Activated CD4-positive, alpha-beta T cell treated with anti-CD3 and anti-CD28 coated beads for 36 hours (primary cell): Measurements from ENCODE around the gene STAG1. TPM values are rescaled to one million over a fixed set of nuclear protein-coding genes. Genes with fewer than 3 reads are reported as not detected.
"Not testable (repeated sequence)": the region's sequence is repeated elsewhere in the genome, so short reads cannot be mapped to it uniquely, and the experiment has no call there.

Experiments used
- ATAC-seq: fragments of 200-7000 bp; cut with Tn5 transposase; one replicate; pipeline ENCODE4 v1.10.0; 2021; ENCODE audit warnings: mild to moderate bottlenecking, moderate library complexity
- CTCF ChIA-PET: fragments of 350-600 bp; sonication (Branson Sonifier 250); formaldehyde crosslinking; loops from one replicate; lab custom pipeline; 2021; ENCODE audit warnings: antibody characterized with exemption; lab: Charles Lee
- POLR2A ChIA-PET: fragments of 350-600 bp; sonication (Branson Sonifier 250); formaldehyde crosslinking; loops from one replicate; lab custom pipeline; 2021; ENCODE audit warnings: antibody characterized with exemption, inconsistent platforms; lab: Charles Lee
- DNase-seq: peaks from one replicate; pipeline ENCODE4 v3.0.0-alpha.2; 2020
- H3K27ac Mint-ChIP-seq: one replicate; pipeline ENCODE4 v1.8.0; 2021; ENCODE audit warnings: mixed read lengths
- H3K27me3 Mint-ChIP-seq: one replicate; pipeline ENCODE4 v1.8.0; 2021; ENCODE audit warnings: mixed read lengths
- H3K36me3 Mint-ChIP-seq: one replicate; pipeline ENCODE4 v1.8.0; 2021; ENCODE audit warnings: low read depth, mixed read lengths
- H3K4me1 Mint-ChIP-seq: one replicate; pipeline ENCODE4 v1.8.0; 2021; ENCODE audit warnings: mixed read lengths
- H3K4me3 Mint-ChIP-seq: one replicate; pipeline ENCODE4 v1.8.0; 2021; ENCODE audit warnings: mild to moderate bottlenecking, moderate library complexity, mixed read lengths
- H3K9me3 Mint-ChIP-seq: one replicate; pipeline ENCODE4 v1.8.0; 2021; ENCODE audit warnings: low read depth, mixed read lengths
- intact Hi-C, 2 experiments: fragments of 100-400 bp; cut with DNase I in 1 of 2; cut with micrococcal nuclease in 1 of 2; formaldehyde crosslinking; loops; one replicate each; pipeline versions ENCODE4 v1.14.2 to v1.15.1; 2022 to 2024; cut with DNase I, micrococcal nuclease
- total RNA-seq, 2 experiments: library from RNA; stranded (reverse); gene quantifications; one replicate each; pipeline ENCODE4 v1.2.3, GENCODE V29; 2021

The STAG1 gene
- 10 to 100 TPM; 27.1 to 36.0 TPM for total RNA-seq

GRCh38 chr3:136752172-136752421 is at the start of gene STAG1:
TSS of gene STAG1 (minus strand) at chr3:136752378. CDS start at chr3:136630898, 121,480 bp downstream.
- Mint-ChIP-seq H3K4me1 (peaks cover 39% of the 10 kb centered on the region), H3K27me3 (no peaks in the 10 kb centered on the region), H3K9me3 (no peaks in the 10 kb centered on the region), H3K36me3 (peaks cover 2% of the 10 kb centered on the region), H3K27ac (peak within 1 kb of the TSS; percentile 98), H3K4me3 (peak within 1 kb of the TSS; percentile 86)
- ATAC-seq = no peak
- DNase-seq = no peak
- ChIA-PET POLR2A (interaction anchor here (0.6 to 2.2 kb wide), 16 partner anchors 8 to 1422 kb away, joined by 3 to 46 read pairs (median 4); partner anchors contain the start of genes MSL2, NCK1, PCCB and SLC35G2), CTCF (interaction anchor here (0.6 to 3.7 kb wide), 29 partner anchors 8 to 677 kb away, joined by 3 to 45 read pairs (median 4); partner anchors contain the start of genes MSL2, NCK1 and PCCB)
- intact Hi-C loops = loop anchor here (1.0 to 5.0 kb wide), 16 partner anchors 66 to 1435 kb away; partner anchors contain the start of genes NCK1 (in 2 of the 2), PCCB (in 2 of the 2), ARMC8 (in 1 of the 2) and MSL2 (in 1 of the 2)

GRCh38 chr3:136801146-136801545 is 49.0 kb upstream of the STAG1 start:
- intact Hi-C loops, ATAC-seq, H3K27ac Mint-ChIP-seq, H3K4me1 Mint-ChIP-seq, H3K4me3 Mint-ChIP-seq, DNase-seq, H3K9me3 Mint-ChIP-seq, CTCF ChIA-PET, H3K27me3 Mint-ChIP-seq, H3K36me3 Mint-ChIP-seq: not testable (repeated sequence)
- POLR2A ChIA-PET = interaction anchor here (0.7 kb wide), 1 partner anchor 48 kb away, joined by 5 read pairs; no protein-coding TSS in a partner anchor

- no peak for ATAC-seq
- Mint-ChIP-seq H3K27ac (no peak overlapping the region), H3K27me3 (peaks cover 7% of the 10 kb centered on the region), H3K4me3 (no peak overlapping the region), H3K36me3 (no peaks in the 10 kb centered on the region), H3K4me1 (no peaks in the 10 kb centered on the region), H3K9me3 (no peaks in the 10 kb centered on the region)
- ChIA-PET CTCF (no interaction called here), POLR2A (no interaction called here)
- no peak for DNase-seq
- intact Hi-C loops = no loop called here
Measured at GRCh38 chr3:136792556-136793330, 40.6 kb upstream of the STAG1 start.

- DNase-seq (no peak), ATAC-seq (no peak)
- Mint-ChIP-seq H3K4me3 (no peak overlapping the region), H3K27ac (peak overlapping the region; percentile 0), H3K4me1 (peaks cover 14% of the 10 kb centered on the region), H3K36me3 (no peaks in the 10 kb centered on the region), H3K9me3 (no peaks in the 10 kb centered on the region), H3K27me3 (peaks cover 7% of the 10 kb centered on the region)
- ChIA-PET POLR2A (no interaction called here), CTCF (interaction anchor here (0.6 to 1.3 kb wide), 3 partner anchors 200 to 712 kb away, joined by 3 to 4 read pairs (median 3); no protein-coding TSS in a partner anchor)
- intact Hi-C loops = no loop called here
Measured at GRCh38 chr3:136790786-136791185, 38.6 kb upstream of the STAG1 start.

GRCh38 chr3:136789976-136790375 is 37.8 kb upstream of the STAG1 start:
- H3K36me3 Mint-ChIP-seq = no peaks in the 10 kb centered on the region
- intact Hi-C loops = no loop called here
- peaks cover 7% of the 10 kb centered on the region for H3K27me3 Mint-ChIP-seq
- ChIA-PET CTCF (interaction anchor here (1.3 kb wide), 1 partner anchor 224 kb away, joined by 3 read pairs; no protein-coding TSS in a partner anchor), POLR2A (no interaction called here)
- DNase-seq (no peak), ATAC-seq (no peak)
- no peaks in the 10 kb centered on the region for H3K9me3 Mint-ChIP-seq
- no peak overlapping the region for H3K4me3 Mint-ChIP-seq
- peaks cover 14% of the 10 kb centered on the region for H3K4me1 Mint-ChIP-seq
- H3K27ac Mint-ChIP-seq = no peak overlapping the region

GRCh38 chr3:136788154-136788553 is 36.0 kb upstream of the STAG1 start:
- intact Hi-C loops = no loop called here
- Mint-ChIP-seq H3K9me3 (no peaks in the 10 kb centered on the region), H3K4me1 (peaks cover 14% of the 10 kb centered on the region), H3K27ac (no peak overlapping the region), H3K36me3 (no peaks in the 10 kb centered on the region), H3K27me3 (peaks cover 4% of the 10 kb centered on the region), H3K4me3 (no peak overlapping the region)
- CTCF ChIA-PET = no interaction called here
- DNase-seq (no peak), ATAC-seq (no peak)
- POLR2A ChIA-PET = interaction anchor here (0.6 kb wide), 1 partner anchor 107 kb away, joined by 3 read pairs; no protein-coding TSS in a partner anchor

GRCh38 chr3:136787349-136787748 is 35.2 kb upstream of the STAG1 start:
- peaks cover 1% of the 10 kb centered on the region for H3K27me3 Mint-ChIP-seq
- ATAC-seq (peak; percentile 93), DNase-seq (peak; percentile 42)
- CTCF ChIA-PET = interaction anchor here (1.4 kb wide), 1 partner anchor 227 kb away, joined by 7 read pairs; no protein-coding TSS in a partner anchor
- H3K4me3 Mint-ChIP-seq = no peak overlapping the region
- no peaks in the 10 kb centered on the region for H3K9me3 Mint-ChIP-seq
- peak overlapping the region; percentile 44 for H3K27ac Mint-ChIP-seq
- peaks cover 14% of the 10 kb centered on the region for H3K4me1 Mint-ChIP-seq
- POLR2A ChIA-PET = no interaction called here
- no peaks in the 10 kb centered on the region for H3K36me3 Mint-ChIP-seq
- intact Hi-C loops = no loop called here

- CTCF ChIA-PET = interaction anchor here (0.7 kb wide), 1 partner anchor 248 kb away, joined by 3 read pairs; no protein-coding TSS in a partner anchor
- no peaks in the 10 kb centered on the region for H3K36me3 Mint-ChIP-seq
- peaks cover 14% of the 10 kb centered on the region for H3K4me1 Mint-ChIP-seq
- no peak overlapping the region for H3K27ac Mint-ChIP-seq
- H3K9me3 Mint-ChIP-seq = no peaks in the 10 kb centered on the region
- no peak for DNase-seq
- ATAC-seq = no peak
- H3K4me3 Mint-ChIP-seq = no peak overlapping the region
- no peaks in the 10 kb centered on the region for H3K27me3 Mint-ChIP-seq
- POLR2A ChIA-PET = no interaction called here
- intact Hi-C loops = no loop called here
Measured at GRCh38 chr3:136783708-136784191, 31.6 kb upstream of the STAG1 start.

- H3K36me3 Mint-ChIP-seq = no peaks in the 10 kb centered on the region
- intact Hi-C loops = no loop called here
- DNase-seq (no peak), ATAC-seq (no peak)
- no peaks in the 10 kb centered on the region for H3K4me1 Mint-ChIP-seq
- ChIA-PET POLR2A (no interaction called here), CTCF (no interaction called here)
- H3K4me3 Mint-ChIP-seq = no peak overlapping the region
- no peaks in the 10 kb centered on the region for H3K9me3 Mint-ChIP-seq
- no peaks in the 10 kb centered on the region for H3K27me3 Mint-ChIP-seq
- no peak overlapping the region for H3K27ac Mint-ChIP-seq
Measured at GRCh38 chr3:136780741-136781140, 28.6 kb upstream of the STAG1 start.

GRCh38 chr3:136778865-136779264 is 26.7 kb upstream of the STAG1 start:
- H3K27ac Mint-ChIP-seq = no peak overlapping the region
- no peaks in the 10 kb centered on the region for H3K4me1 Mint-ChIP-seq
- H3K36me3 Mint-ChIP-seq = no peaks in the 10 kb centered on the region
- ChIA-PET POLR2A (no interaction called here), CTCF (interaction anchor here (0.9 kb wide), 1 partner anchor 380 kb away, joined by 3 read pairs; no protein-coding TSS in a partner anchor)
- ATAC-seq (no peak), DNase-seq (no peak)
- H3K4me3 Mint-ChIP-seq = no peak overlapping the region
- H3K27me3 Mint-ChIP-seq = no peaks in the 10 kb centered on the region
- H3K9me3 Mint-ChIP-seq = no peaks in the 10 kb centered on the region
- intact Hi-C loops = no loop called here

GRCh38 chr3:136772709-136773108 is 20.5 kb upstream of the STAG1 start:
- intact Hi-C loops = no loop called here
- no peak overlapping the region for H3K4me3 Mint-ChIP-seq
- no peaks in the 10 kb centered on the region for H3K27me3 Mint-ChIP-seq
- no peaks in the 10 kb centered on the region for H3K36me3 Mint-ChIP-seq
- CTCF ChIA-PET = interaction anchor here (0.6 kb wide), 2 partner anchors 204 to 1173 kb away, joined by 3 to 4 read pairs; no protein-coding TSS in a partner anchor
- no peak overlapping the region for H3K27ac Mint-ChIP-seq
- POLR2A ChIA-PET = no interaction called here
- DNase-seq (no peak), ATAC-seq (no peak)
- no peaks in the 10 kb centered on the region for H3K9me3 Mint-ChIP-seq
- no peaks in the 10 kb centered on the region for H3K4me1 Mint-ChIP-seq
